ENCODE measurements around the gene SEPTIN3.
"Not testable (repeated sequence)": the region's sequence is repeated elsewhere in the genome, so short reads cannot be mapped to it uniquely, and the experiment has no call there.

SEPTIN3 gene

GRCh38 chr22:41940832-41941765, 28.1 kb upstream of the SEPTIN3 start:
- peak; percentile 58 for DNase-seq (ENCODE audit: low read depth, low spot score)

GRCh38 chr22:41943661-41944209, 25.5 kb upstream of the SEPTIN3 start:
- no peak for DNase-seq (ENCODE audit: low read depth, low spot score)

GRCh38 chr22:41946629-41947423, 22.4 kb upstream of the SEPTIN3 start, which contains the start of gene CENPM:
Gene CENPM (minus strand): TSS chr22:41947152. CDS start chr22:41947076, 76 bp downstream.
- peak; percentile 82 for DNase-seq (ENCODE audit: low read depth, low spot score)

GRCh38 chr22:41947424-41948080, 21.7 kb upstream of the SEPTIN3 start:
- no peak for DNase-seq (ENCODE audit: low read depth, low spot score)

- no peak for DNase-seq (ENCODE audit: low read depth, low spot score)
Observed at GRCh38 chr22:41948142-41948541, 21.1 kb upstream of the SEPTIN3 start.

- DNase-seq (ENCODE audit: low read depth, low spot score) = not testable (repeated sequence)
Observed at GRCh38 chr22:41948928-41949296, 20.3 kb upstream of the SEPTIN3 start.

GRCh38 chr22:41949297-41949965, 19.8 kb upstream of the SEPTIN3 start:
- no peak for DNase-seq (ENCODE audit: low read depth, low spot score)

- DNase-seq (ENCODE audit: low read depth, low spot score) = no peak
Observed at GRCh38 chr22:41951898-41952474, 17.3 kb upstream of the SEPTIN3 start, which contains the start of gene SMIM45. Gene SMIM45 (plus strand): TSS chr22:41952150.

- no peak for DNase-seq (ENCODE audit: low read depth, low spot score)
Observed at GRCh38 chr22:41952713-41953112, 16.5 kb upstream of the SEPTIN3 start.

GRCh38 chr22:41957941-41958556, 11.2 kb upstream of the SEPTIN3 start:
- no peak for DNase-seq (ENCODE audit: low read depth, low spot score)

- DNase-seq (ENCODE audit: low read depth, low spot score) = no peak
Observed at GRCh38 chr22:41963453-41964111, 5.7 kb upstream of the SEPTIN3 start.

GRCh38 chr22:41964112-41964491, 5.1 kb upstream of the SEPTIN3 start:
- DNase-seq (ENCODE audit: low read depth, low spot score) = no peak

- no peak for DNase-seq (ENCODE audit: low read depth, low spot score)
Observed at GRCh38 chr22:41966225-41966606, 3.0 kb upstream of the SEPTIN3 start.

GRCh38 chr22:41966607-41967240, 2.5 kb upstream of the SEPTIN3 start:
- peak; percentile 34 for DNase-seq (ENCODE audit: low read depth, low spot score)

- no peak for DNase-seq (ENCODE audit: low read depth, low spot score)
Observed at GRCh38 chr22:41968601-41969000, 642 bp upstream of the SEPTIN3 start.

- no peak for DNase-seq (ENCODE audit: low read depth, low spot score)
Observed at GRCh38 chr22:41970601-41971000, 1.4 kb downstream of the SEPTIN3 start.

GRCh38 chr22:41971431-41971830, 2.2 kb downstream of the SEPTIN3 start:
- DNase-seq (ENCODE audit: low read depth, low spot score) = no peak

GRCh38 chr22:41974691-41975290, 5.5 kb downstream of the SEPTIN3 start:
- no peak for DNase-seq (ENCODE audit: low read depth, low spot score)

Measured in brain pericyte (primary cell).